NCI-H345 (cell line): ENCODE data around the gene ZFAND2B.

Experiments
- DNase-seq: peaks from one replicate; lab custom pipeline; 2025; lab: John Stamatoyannopoulos, UW

Gene ZFAND2B

DNA sequence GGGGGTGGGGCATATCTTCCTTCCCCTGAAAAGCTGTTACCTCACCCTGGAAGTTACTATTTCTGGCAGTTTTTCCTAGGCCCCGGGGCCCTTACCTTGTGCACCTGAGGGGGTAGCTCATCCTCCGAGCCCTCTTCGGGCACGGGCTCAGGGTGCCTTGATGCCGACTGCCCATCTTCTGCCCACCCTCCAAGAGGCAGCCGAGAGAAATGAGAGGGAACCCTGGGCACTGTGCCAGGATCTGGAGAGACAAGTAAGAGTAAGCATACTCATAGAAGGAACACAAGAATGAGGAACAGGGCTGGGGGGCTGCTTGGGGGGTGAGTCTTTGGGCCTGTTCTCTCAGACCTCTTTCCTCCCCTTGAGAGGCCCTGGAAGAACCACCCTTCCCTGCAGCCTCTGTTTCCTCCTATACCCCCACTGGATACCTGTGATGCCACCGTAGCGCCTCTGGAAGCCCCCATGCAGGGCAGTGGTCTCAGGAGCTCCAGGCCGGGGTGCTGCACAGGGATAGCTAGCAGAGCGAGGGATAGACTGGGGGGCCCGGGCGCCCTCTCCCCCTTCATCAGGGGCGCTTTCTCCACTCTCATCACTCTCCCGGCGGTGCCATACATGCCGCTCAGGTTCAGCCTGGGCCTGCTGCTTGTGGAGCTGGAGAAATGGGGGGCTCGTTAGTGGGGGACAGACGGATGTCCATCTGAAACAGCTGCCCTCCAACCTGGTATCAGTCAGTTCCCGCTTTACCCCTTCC, 14.2 kb downstream of the ZFAND2B start:
- DNase-seq, result no peak

GRCh38 chr2:219221957-219222518, 15.5 kb downstream of the ZFAND2B start:
- no peak for DNase-seq

- DNase-seq, result no peak
Measured at GRCh38 chr2:219223831-219224610, 17.4 kb downstream of the ZFAND2B start.

- no peak for DNase-seq
Measured at GRCh38 chr2:219225350-219225749, 18.8 kb downstream of the ZFAND2B start.

DNA sequence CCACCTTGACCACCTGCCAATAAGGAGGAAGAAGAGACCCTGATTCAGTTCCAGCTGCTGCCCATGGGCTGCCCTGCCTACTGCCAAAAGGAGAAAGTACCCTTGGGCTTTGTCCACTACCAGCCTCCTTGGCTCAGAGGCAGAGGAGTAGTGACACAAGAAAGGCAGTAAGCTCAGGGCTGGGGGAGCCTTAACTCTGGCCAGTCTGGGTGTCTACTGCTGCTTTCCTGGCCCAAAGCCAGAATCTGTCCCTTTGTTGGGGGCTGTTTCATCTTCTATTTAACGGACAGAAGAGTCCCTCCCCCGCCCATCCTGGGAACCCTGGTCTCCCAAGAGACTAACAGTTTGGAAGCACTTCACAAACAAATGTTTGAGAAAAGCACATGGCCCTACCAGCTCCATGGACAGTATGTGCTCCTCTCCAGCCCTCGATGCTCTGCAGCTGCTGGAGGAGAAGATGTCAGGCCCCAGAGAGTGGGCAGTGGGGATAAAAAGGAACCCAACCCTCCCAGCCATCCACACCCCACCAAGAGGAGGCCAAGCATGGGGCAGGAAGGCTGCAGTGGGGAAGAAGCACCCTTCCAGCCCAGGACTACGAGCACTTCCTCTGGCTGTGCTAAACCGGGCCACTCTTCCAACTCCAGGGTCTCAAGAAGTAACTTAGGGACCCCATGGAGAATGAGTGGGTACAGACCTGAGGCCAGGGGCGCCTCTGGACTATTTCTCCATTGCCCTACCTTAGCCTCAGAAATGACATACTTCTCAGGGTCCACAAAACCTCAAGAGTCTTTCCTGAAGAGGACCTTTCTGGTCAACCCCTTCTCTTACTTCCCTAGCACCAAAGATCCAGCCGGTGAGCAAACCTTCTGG, 21.7 kb downstream of the ZFAND2B start:
- DNase-seq, result no peak

DNA sequence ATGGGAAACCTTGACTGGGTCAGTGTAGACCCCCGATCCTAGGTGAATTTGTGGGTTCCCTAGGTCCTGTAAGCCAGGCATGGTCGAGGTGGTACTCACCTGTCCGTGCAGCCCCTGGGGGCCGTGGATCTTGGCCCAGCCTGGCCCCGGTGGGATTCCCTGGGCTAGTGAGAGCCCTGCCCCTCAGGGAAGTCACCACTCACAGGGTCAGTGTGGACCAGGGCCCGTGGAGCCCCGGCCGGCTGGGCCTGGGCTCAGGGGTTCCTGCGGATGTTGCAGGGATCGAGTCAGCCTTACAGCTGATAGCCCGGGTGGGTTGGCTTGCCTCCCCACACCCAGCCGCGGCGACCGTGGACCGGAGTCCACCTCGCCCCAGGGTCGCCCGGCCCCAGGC, 22.3 kb downstream of the ZFAND2B start:
- DNase-seq, result no peak

- DNase-seq, result peak; percentile 99
Measured at GRCh38 chr2:219229305-219230058, 22.9 kb downstream of the ZFAND2B start, which contains the start of the genes ANKZF1 and ATG9A. ANKZF1 (plus strand) TSS chr2:219229806; CDS start chr2:219230258, 452 bp downstream. ATG9A (minus strand) TSS chr2:219229636; CDS start chr2:219228024, 1,612 bp downstream.

GRCh38 chr2:219230059-219230540, 23.5 kb downstream of the ZFAND2B start:
- peak; percentile 22 for DNase-seq

DNA sequence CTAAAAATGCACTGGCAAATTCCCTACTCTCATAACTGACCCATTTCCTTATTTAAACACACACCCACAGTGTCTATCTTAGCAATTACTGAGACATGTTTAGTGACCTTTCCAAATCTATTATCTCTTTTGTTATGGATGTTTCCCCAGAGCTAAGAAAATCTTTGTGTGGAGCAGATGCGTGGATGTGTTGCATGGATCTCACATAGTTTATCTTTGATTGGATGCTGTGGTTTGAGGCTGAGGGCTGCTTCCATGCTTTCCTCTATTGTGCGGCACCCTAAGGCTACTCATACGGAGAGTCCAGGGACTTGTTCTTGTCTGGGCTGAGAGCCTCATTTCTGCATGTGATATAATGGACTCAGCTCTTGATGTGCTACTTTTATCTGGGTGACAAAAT, 27.7 kb downstream of the ZFAND2B start:
- DNase-seq, result no peak

DNA sequence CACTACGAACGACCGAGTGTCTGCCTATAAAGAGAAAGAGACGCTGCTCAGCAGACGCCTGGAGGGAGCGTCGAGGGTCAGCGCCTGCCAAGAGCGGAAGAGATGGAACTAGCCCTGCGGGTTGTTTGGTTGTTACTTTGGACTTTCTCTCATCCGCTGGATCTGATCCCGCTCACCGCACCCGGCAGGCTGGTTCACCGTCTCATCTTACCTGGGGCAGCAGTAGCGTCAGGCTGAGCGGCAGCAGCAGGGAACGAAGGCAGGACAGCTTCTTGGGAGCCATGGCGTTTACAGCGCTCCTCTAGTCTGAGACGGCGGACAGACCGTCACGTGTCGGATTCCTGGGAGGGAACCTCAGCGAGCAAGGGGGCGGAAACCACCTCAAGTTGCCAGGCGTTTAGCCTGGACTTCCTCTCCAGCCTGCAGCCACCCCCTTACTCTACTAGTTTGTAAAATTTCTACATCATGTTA, 36.7 kb downstream of the ZFAND2B start:
- DNase-seq, result no peak

DNA sequence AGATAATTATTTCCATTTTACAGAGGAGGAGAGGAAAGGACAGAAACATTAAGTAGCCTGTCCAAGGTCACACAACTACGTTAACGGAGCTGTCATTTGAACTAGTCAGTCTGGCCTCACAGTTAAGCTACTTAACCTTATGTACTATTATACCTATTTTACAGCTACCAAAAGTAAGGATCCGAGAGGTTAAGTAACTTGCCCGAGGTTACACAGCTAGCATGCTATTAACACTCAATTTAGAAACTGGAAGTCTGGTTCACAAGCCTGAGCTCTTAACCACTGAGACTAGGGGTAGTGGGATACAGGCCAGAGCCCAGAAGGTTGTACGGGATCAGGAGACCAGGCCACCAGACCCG, 38.2 kb downstream of the ZFAND2B start:
- DNase-seq, result no peak

- peak; percentile 90 for DNase-seq
Measured at GRCh38 chr2:219245148-219245898, 38.7 kb downstream of the ZFAND2B start, which contains the start of the genes GLB1L and STK16. GLB1L (minus strand) TSS chr2:219245444; CDS start chr2:219243573, 1,871 bp downstream. STK16 (plus strand) TSS chr2:219245479; CDS start chr2:219246000, 521 bp downstream.

- DNase-seq, result no peak
Measured at GRCh38 chr2:219245899-219246230, 39.3 kb downstream of the ZFAND2B start.

DNA sequence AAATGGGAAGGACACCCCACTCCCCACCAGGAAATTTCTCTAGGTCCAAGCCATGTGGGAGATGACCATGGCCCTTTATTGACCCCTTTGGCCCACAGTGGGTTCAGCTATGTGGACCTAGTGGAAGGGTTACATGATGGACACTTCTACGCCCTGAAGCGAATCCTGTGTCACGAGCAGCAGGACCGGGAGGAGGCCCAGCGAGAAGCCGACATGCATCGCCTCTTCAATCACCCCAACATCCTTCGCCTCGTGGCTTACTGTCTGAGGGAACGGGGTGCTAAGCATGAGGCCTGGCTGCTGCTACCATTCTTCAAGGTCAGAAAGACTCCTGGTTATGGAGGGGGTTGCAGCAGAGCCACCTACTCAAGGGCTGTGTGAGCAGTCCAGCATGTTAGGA, 40.0 kb downstream of the ZFAND2B start:
- no peak for DNase-seq

GRCh38 chr2:219247678-219248642, 41.4 kb downstream of the ZFAND2B start:
- DNase-seq, result no peak

GRCh38 chr2:219248845-219249202, 42.2 kb downstream of the ZFAND2B start:
- DNase-seq, result no peak

DNA sequence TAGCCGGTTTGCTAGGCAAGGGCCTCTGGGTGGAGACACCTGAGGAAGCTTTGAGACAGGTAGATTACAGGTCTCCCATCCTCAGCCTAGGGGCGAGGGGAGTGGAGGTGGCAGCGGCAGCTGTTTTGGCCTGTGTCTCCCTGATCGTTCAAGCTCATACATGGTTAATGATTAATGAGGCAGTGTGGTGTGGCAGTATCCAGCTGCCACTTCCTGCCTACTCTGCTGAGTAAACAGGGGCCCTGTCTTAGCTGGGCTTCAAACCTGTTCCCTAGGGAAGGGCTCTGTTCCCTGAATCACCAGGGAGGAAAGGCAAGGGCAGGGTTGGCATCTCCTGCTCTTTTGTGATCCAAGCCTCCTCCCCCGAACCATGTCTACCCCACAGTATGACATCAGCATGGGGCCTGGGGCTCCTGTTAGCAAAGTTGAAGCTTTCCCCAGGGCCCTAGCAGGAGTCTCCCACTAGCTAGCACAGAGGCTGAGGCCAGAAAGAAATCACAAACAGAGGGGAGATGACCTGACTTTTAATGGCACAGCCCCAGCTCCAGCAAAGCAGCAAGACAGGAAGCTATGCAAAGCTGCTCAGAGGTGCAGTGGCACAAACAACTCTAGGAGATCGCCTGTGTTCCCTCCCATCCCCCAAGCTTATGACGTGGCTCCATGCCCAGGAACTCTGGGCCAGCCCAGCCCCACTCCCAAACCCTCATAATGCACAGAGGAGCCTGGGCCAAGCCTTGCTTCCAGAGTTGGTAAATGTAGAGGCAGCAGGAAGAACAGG, 42.8 kb downstream of the ZFAND2B start:
- DNase-seq, result peak; percentile 77
